Measurements from ENCODE around the gene PPP1R1A.

PPP1R1A gene

GRCh38 chr12:54605138-54605970, 16.9 kb upstream of the PPP1R1A start:
- TF ChIP-seq EZH2 (IDR thresholded peaks at IDR 0.05; ENCODE audit: borderline replicate concordance, low read depth, low read length, severe bottlenecking) = no peak
- TF ChIP-seq, protein P1, sequence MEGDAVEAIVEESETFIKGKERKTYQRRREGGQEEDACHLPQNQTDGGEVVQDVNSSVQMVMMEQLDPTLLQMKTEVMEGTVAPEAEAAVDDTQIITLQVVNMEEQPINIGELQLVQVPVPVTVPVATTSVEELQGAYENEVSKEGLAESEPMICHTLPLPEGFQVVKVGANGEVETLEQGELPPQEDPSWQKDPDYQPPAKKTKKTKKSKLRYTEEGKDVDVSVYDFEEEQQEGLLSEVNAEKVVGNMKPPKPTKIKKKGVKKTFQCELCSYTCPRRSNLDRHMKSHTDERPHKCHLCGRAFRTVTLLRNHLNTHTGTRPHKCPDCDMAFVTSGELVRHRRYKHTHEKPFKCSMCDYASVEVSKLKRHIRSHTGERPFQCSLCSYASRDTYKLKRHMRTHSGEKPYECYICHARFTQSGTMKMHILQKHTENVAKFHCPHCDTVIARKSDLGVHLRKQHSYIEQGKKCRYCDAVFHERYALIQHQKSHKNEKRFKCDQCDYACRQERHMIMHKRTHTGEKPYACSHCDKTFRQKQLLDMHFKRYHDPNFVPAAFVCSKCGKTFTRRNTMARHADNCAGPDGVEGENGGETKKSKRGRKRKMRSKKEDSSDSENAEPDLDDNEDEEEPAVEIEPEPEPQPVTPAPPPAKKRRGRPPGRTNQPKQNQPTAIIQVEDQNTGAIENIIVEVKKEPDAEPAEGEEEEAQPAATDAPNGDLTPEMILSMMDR (IDR thresholded peaks at IDR 0.05; ENCODE audit: borderline replicate concordance, extremely low read depth, low read length, poor library complexity, severe bottlenecking) = no peak
- H3K9ac ChIP-seq (ENCODE audit: low read depth, low read length) = no peak overlapping the region
- H3K4me2 ChIP-seq (ENCODE audit: insufficient read depth, low read length) = no peak overlapping the region
- H3K4me3 ChIP-seq (ENCODE audit: low read depth in 1 of 2, low read length in 2 of 2) = no peak overlapping the region
- no peak overlapping the region for H2AFZ ChIP-seq (ENCODE audit: low read depth, low read length)
- H4K20me1 ChIP-seq (ENCODE audit: insufficient read depth, low read length) = no peaks in the 10 kb centered on the region
- H3K27me3 ChIP-seq (ENCODE audit: insufficient read depth, low read length, poor library complexity) = peaks cover 7% of the 10 kb centered on the region
- no peak overlapping the region for H3K27ac ChIP-seq (ENCODE audit: low read length)
- no peaks in the 10 kb centered on the region for H3K9me3 ChIP-seq (ENCODE audit: insufficient read depth, low read length, severe bottlenecking)
- H3K36me3 ChIP-seq (ENCODE audit: insufficient read depth, low read length) = no peaks in the 10 kb centered on the region
- no peaks in the 10 kb centered on the region for H3K4me1 ChIP-seq (ENCODE audit: insufficient read depth, low read length)
- ATAC-seq (ENCODE audit: insufficient read depth, low read depth) (no peak), DNase-seq (no peak)
- no peaks in the 10 kb centered on the region for H3K79me2 ChIP-seq (ENCODE audit: insufficient read depth, low read length)

GRCh38 chr12:54604436-54604835, 16.0 kb upstream of the PPP1R1A start:
- no peaks in the 10 kb centered on the region for H3K4me1 ChIP-seq (ENCODE audit: insufficient read depth, low read length)
- no peak overlapping the region for H3K4me2 ChIP-seq (ENCODE audit: insufficient read depth, low read length)
- no peaks in the 10 kb centered on the region for H3K9me3 ChIP-seq (ENCODE audit: insufficient read depth, low read length, severe bottlenecking)
- H3K79me2 ChIP-seq (ENCODE audit: insufficient read depth, low read length) = no peaks in the 10 kb centered on the region
- H4K20me1 ChIP-seq (ENCODE audit: insufficient read depth, low read length) = no peaks in the 10 kb centered on the region
- H3K9ac ChIP-seq (ENCODE audit: low read depth, low read length) = no peak overlapping the region
- no peaks in the 10 kb centered on the region for H3K36me3 ChIP-seq (ENCODE audit: insufficient read depth, low read length)
- H3K27me3 ChIP-seq (ENCODE audit: insufficient read depth, low read length, poor library complexity) = peaks cover 7% of the 10 kb centered on the region
- TF ChIP-seq EZH2 (IDR thresholded peaks at IDR 0.05; ENCODE audit: borderline replicate concordance, low read depth, low read length, severe bottlenecking) = no peak
- TF ChIP-seq, protein P1 (IDR thresholded peaks at IDR 0.05; ENCODE audit: borderline replicate concordance, extremely low read depth, low read length, poor library complexity, severe bottlenecking) = no peak
- no peak overlapping the region for H3K27ac ChIP-seq (ENCODE audit: low read length)
- DNase-seq = no peak
- H3K4me3 ChIP-seq (ENCODE audit: low read depth in 1 of 2, low read length in 2 of 2) = no peak overlapping the region
- no peak overlapping the region for H2AFZ ChIP-seq (ENCODE audit: low read depth, low read length)
- ATAC-seq (ENCODE audit: insufficient read depth, low read depth) = no peak

- Histone ChIP-seq H3K9ac (ENCODE audit: low read depth, low read length) (no peak overlapping the region), H3K79me2 (ENCODE audit: insufficient read depth, low read length) (no peaks in the 10 kb centered on the region), H3K27ac (ENCODE audit: low read length) (no peak overlapping the region), H3K36me3 (ENCODE audit: insufficient read depth, low read length) (no peaks in the 10 kb centered on the region), H2AFZ (ENCODE audit: low read depth, low read length) (no peak overlapping the region), H3K9me3 (ENCODE audit: insufficient read depth, low read length, severe bottlenecking) (no peaks in the 10 kb centered on the region), H3K4me3 (ENCODE audit: low read depth in 1 of 2, low read length in 2 of 2) (no peak overlapping the region), H3K27me3 (ENCODE audit: insufficient read depth, low read length, poor library complexity) (peaks cover 4% of the 10 kb centered on the region), H3K4me1 (ENCODE audit: insufficient read depth, low read length) (no peaks in the 10 kb centered on the region), H3K4me2 (ENCODE audit: insufficient read depth, low read length) (no peak overlapping the region), H4K20me1 (ENCODE audit: insufficient read depth, low read length) (no peaks in the 10 kb centered on the region)
- TF ChIP-seq, protein P1 (IDR thresholded peaks at IDR 0.05; ENCODE audit: borderline replicate concordance, extremely low read depth, low read length, poor library complexity, severe bottlenecking) = no peak
- TF ChIP-seq EZH2 (IDR thresholded peaks at IDR 0.05; ENCODE audit: borderline replicate concordance, low read depth, low read length, severe bottlenecking) = no peak
- DNase-seq (no peak), ATAC-seq (ENCODE audit: insufficient read depth, low read depth) (no peak)
These were observed 15.4 kb upstream of the PPP1R1A start for GRCh38 chr12:54603872-54604271.

Data from DND-41 (cell line).